Measurements from ENCODE around the gene REM2. TPM values are rescaled to one million over a fixed set of nuclear protein-coding genes. Genes with fewer than 3 reads are reported as not detected.
A peak's percentile ranks its signal among the peaks of the same experiment; 100 is the strongest.

Gene REM2
- total RNA-seq, 1 donor from 2014 or later = 0.79 TPM

DNA sequence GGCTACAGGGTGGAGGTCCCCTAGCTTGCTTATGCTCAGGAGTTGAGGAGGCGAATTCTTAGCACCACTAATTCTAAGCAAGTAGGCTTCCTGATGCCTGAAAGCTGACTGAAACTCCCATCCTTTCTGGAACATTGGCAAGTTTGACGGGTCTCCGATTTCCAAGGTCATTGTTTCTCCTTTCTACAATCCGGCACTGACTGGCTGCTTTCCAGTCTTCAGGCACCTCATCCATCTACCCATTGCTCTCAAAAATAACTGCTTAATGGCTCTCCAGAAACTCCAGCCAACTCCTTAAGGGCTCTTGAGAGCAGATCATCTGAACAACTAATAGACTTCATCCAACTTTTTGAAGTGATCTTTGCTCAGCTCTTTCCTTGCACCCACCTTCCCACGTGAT lies 13.3 kb downstream of the REM2 start:
- peaks cover 3% of the 10 kb centered on the region for H3K27me3 Mint-ChIP-seq (ENCODE audit: low read depth, unreplicated experiment)
- Histone ChIP-seq H4K20me1 (ENCODE audit: insufficient read depth, low read length) (no peaks in the 10 kb centered on the region), H3K9ac (ENCODE audit: low read length) (no peak overlapping the region), H3K79me2 (ENCODE audit: insufficient read depth, low read length) (no peaks in the 10 kb centered on the region), H3K4me2 (ENCODE audit: low read length) (no peak overlapping the region), H3K36me3 (ENCODE audit: insufficient read depth, low read length) (peaks cover 7% of the 10 kb centered on the region), H3K27ac (ENCODE audit: low read depth, low read length) (no peak overlapping the region), H3K4me1 (ENCODE audit: insufficient read depth, low read length) (peaks cover 15% of the 10 kb centered on the region), H3K9me3 (ENCODE audit: insufficient read depth, low read depth, low read length) (no peaks in the 10 kb centered on the region), H3K4me3 (ENCODE audit: insufficient read depth, low read depth, low read length) (no peak overlapping the region), H2AFZ (ENCODE audit: low read depth, low read length) (no peak overlapping the region), H3K27me3 (ENCODE audit: insufficient read depth, low read length) (no peaks in the 10 kb centered on the region)
- no peak overlapping the region for H3K27ac Mint-ChIP-seq (ENCODE audit: unreplicated experiment)
- H3K9me3 Mint-ChIP-seq (ENCODE audit: unreplicated experiment) = no peaks in the 10 kb centered on the region
- DNase-seq (ENCODE audit: low read depth) = no peak
- H3K4me3 Mint-ChIP-seq (ENCODE audit: unreplicated experiment) = no peak overlapping the region
- peaks cover 31% of the 10 kb centered on the region for H3K4me1 Mint-ChIP-seq (ENCODE audit: low read depth, unreplicated experiment)
- FAIRE-seq = no peak
- H3K36me3 Mint-ChIP-seq (ENCODE audit: low read depth, unreplicated experiment) = peaks cover 2% of the 10 kb centered on the region
- no peak for TF ChIP-seq EZH2 (IDR thresholded peaks at IDR 0.05; ENCODE audit: insufficient read depth, low read length)
- TF ChIP-seq, protein P1, sequence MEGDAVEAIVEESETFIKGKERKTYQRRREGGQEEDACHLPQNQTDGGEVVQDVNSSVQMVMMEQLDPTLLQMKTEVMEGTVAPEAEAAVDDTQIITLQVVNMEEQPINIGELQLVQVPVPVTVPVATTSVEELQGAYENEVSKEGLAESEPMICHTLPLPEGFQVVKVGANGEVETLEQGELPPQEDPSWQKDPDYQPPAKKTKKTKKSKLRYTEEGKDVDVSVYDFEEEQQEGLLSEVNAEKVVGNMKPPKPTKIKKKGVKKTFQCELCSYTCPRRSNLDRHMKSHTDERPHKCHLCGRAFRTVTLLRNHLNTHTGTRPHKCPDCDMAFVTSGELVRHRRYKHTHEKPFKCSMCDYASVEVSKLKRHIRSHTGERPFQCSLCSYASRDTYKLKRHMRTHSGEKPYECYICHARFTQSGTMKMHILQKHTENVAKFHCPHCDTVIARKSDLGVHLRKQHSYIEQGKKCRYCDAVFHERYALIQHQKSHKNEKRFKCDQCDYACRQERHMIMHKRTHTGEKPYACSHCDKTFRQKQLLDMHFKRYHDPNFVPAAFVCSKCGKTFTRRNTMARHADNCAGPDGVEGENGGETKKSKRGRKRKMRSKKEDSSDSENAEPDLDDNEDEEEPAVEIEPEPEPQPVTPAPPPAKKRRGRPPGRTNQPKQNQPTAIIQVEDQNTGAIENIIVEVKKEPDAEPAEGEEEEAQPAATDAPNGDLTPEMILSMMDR (IDR thresholded peaks at IDR 0.05; ENCODE audit: insufficient read depth, low read depth, low read length) = no peak

GRCh38 chr14:22896760-22897159 lies 13.7 kb downstream of the REM2 start:
- peaks cover 31% of the 10 kb centered on the region for H3K4me1 Mint-ChIP-seq (ENCODE audit: low read depth, unreplicated experiment)
- TF ChIP-seq EZH2 (IDR thresholded peaks at IDR 0.05; ENCODE audit: insufficient read depth, low read length) = no peak
- TF ChIP-seq, protein P1 (IDR thresholded peaks at IDR 0.05; ENCODE audit: insufficient read depth, low read depth, low read length) = no peak
- Histone ChIP-seq H3K9ac (ENCODE audit: low read length) (no peak overlapping the region), H3K79me2 (ENCODE audit: insufficient read depth, low read length) (no peaks in the 10 kb centered on the region), H3K27me3 (ENCODE audit: insufficient read depth, low read length) (no peaks in the 10 kb centered on the region), H3K9me3 (ENCODE audit: insufficient read depth, low read depth, low read length) (no peaks in the 10 kb centered on the region), H3K4me1 (ENCODE audit: insufficient read depth, low read length) (peaks cover 15% of the 10 kb centered on the region), H3K4me2 (ENCODE audit: low read length) (no peak overlapping the region), H3K4me3 (ENCODE audit: insufficient read depth, low read depth, low read length) (no peak overlapping the region), H4K20me1 (ENCODE audit: insufficient read depth, low read length) (no peaks in the 10 kb centered on the region), H3K27ac (ENCODE audit: low read depth, low read length) (no peak overlapping the region), H3K36me3 (ENCODE audit: insufficient read depth, low read length) (peaks cover 11% of the 10 kb centered on the region), H2AFZ (ENCODE audit: low read depth, low read length) (no peak overlapping the region)
- DNase-seq (ENCODE audit: low read depth) = no peak
- no peaks in the 10 kb centered on the region for H3K9me3 Mint-ChIP-seq (ENCODE audit: unreplicated experiment)
- peaks cover 6% of the 10 kb centered on the region for H3K36me3 Mint-ChIP-seq (ENCODE audit: low read depth, unreplicated experiment)
- no peak for FAIRE-seq
- H3K27me3 Mint-ChIP-seq (ENCODE audit: low read depth, unreplicated experiment) = peaks cover 3% of the 10 kb centered on the region
- no peak overlapping the region for H3K27ac Mint-ChIP-seq (ENCODE audit: unreplicated experiment)
- H3K4me3 Mint-ChIP-seq (ENCODE audit: unreplicated experiment) = no peak overlapping the region

- H3K27ac ChIP-seq (ENCODE audit: low read depth, low read length) = no peak overlapping the region
- no peaks in the 10 kb centered on the region for H3K9me3 Mint-ChIP-seq (ENCODE audit: unreplicated experiment)
- no peaks in the 10 kb centered on the region for H4K20me1 ChIP-seq (ENCODE audit: insufficient read depth, low read length)
- DNase-seq (ENCODE audit: low read depth) (no peak), FAIRE-seq (no peak)
- peaks cover 15% of the 10 kb centered on the region for H3K4me1 ChIP-seq (ENCODE audit: insufficient read depth, low read length)
- H3K4me3 ChIP-seq (ENCODE audit: insufficient read depth, low read depth, low read length) = no peak overlapping the region
- no peaks in the 10 kb centered on the region for H3K79me2 ChIP-seq (ENCODE audit: insufficient read depth, low read length)
- H3K4me1 Mint-ChIP-seq (ENCODE audit: low read depth, unreplicated experiment) = peaks cover 31% of the 10 kb centered on the region
- no peak overlapping the region for H2AFZ ChIP-seq (ENCODE audit: low read depth, low read length)
- peaks cover 8% of the 10 kb centered on the region for H3K36me3 Mint-ChIP-seq (ENCODE audit: low read depth, unreplicated experiment)
- no peaks in the 10 kb centered on the region for H3K9me3 ChIP-seq (ENCODE audit: insufficient read depth, low read depth, low read length)
- H3K27me3 Mint-ChIP-seq (ENCODE audit: low read depth, unreplicated experiment) = peaks cover under 1% of the 10 kb centered on the region
- H3K27me3 ChIP-seq (ENCODE audit: insufficient read depth, low read length) = no peaks in the 10 kb centered on the region
- peaks cover 11% of the 10 kb centered on the region for H3K36me3 ChIP-seq (ENCODE audit: insufficient read depth, low read length)
- peak overlapping the region; percentile 27 for H3K4me3 Mint-ChIP-seq (ENCODE audit: unreplicated experiment)
- no peak overlapping the region for H3K9ac ChIP-seq (ENCODE audit: low read length)
- TF ChIP-seq EZH2 (IDR thresholded peaks at IDR 0.05; ENCODE audit: insufficient read depth, low read length) = no peak
- TF ChIP-seq, protein P1 (IDR thresholded peaks at IDR 0.05; ENCODE audit: insufficient read depth, low read depth, low read length) = no peak
- H3K4me2 ChIP-seq (ENCODE audit: low read length) = no peak overlapping the region
- H3K27ac Mint-ChIP-seq (ENCODE audit: unreplicated experiment) = peak overlapping the region; percentile 97
These were observed 14.3 kb downstream of the REM2 start for GRCh38 chr14:22897357-22897756.
